WI38 (cell line): Measurements from ENCODE around the gene AARSD1.
"Not testable (repeated sequence)": the region's sequence is repeated elsewhere in the genome, so short reads cannot be mapped to it uniquely, and the experiment has no call there.

ENCODE experiments used
- H3K4me3 ChIP-seq: 2 replicates; pipeline ENCODE4 v1.5.1; 2011; ENCODE audit warnings: low read depth, mild to moderate bottlenecking, control low read depth, low read length
- CTCF ChIP-seq: IDR thresholded peaks from 2 replicates; pipeline ENCODE4 v1.5.1; 2012; ENCODE audit warnings: low read depth, mild to moderate bottlenecking, control low read depth, low read length

The AARSD1 gene

GRCh38 chr17:42999003-42999525, 34.8 kb upstream of the AARSD1 start:
- H3K4me3 ChIP-seq: peak overlapping the region; percentile 98
- no peak for TF ChIP-seq CTCF

GRCh38 chr17:42997984-42998938, 34.0 kb upstream of the AARSD1 start, which contains the start of gene RPL27:
Gene RPL27 (plus strand): TSS chr17:42998419. CDS start chr17:42998751, 332 bp downstream.
- H3K4me3 ChIP-seq: peak within 1 kb of the TSS; percentile 98
- TF ChIP-seq CTCF: peak; percentile 87

- TF ChIP-seq CTCF: no peak
- H3K4me3 ChIP-seq: peak overlapping the region; percentile 39
Measured at GRCh38 chr17:42997390-42997983, 33.2 kb upstream of the AARSD1 start.

- not testable (repeated sequence) for H3K4me3 ChIP-seq
Measured at GRCh38 chr17:42993913-42994312, 29.7 kb upstream of the AARSD1 start.

DNA sequence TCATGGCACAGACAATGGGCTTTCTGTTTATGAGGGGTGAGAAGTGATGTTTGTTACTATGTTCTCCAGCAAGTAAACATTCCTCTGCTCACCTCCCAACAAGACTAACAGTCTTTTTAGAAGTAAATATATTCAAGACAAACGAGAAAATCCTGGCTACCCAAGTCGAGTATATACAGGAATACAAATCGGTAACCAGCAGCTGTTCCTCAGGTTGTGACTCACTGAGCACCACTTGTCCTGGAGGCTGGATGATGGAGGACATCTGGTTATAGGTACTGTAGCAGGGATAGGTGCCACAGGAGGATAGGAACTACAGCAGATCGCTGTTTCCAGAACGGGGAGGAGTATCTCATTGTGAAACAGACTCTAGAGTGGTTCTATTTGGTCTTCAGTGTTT, 28.6 kb upstream of the AARSD1 start:
- no peak for TF ChIP-seq CTCF

DNA sequence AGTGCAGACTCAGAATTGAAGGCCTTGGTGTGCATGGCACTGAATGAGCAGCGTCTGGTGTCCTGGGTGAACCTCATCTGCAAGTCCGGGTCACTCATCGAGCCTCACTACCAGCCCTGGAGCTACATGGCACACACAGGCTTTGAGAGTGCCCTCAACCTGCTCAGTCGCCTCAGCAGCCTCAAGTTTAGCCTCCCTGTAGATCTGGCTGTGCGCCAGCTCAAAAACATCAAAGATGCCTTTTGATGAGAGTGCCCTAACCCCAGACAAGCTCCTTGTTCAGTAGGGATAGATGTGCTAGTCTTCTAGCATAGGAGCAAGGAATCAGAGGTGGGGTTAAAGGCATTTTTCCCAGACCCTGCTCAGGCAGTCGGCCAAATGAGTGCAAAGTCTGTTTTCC, 27.2 kb upstream of the AARSD1 start:
- H3K4me3 ChIP-seq: no peak overlapping the region
- TF ChIP-seq CTCF: no peak

More for the DNA sequence above, 28.6 kb upstream of the AARSD1 start:
- H3K4me3 ChIP-seq: no peak overlapping the region

DNA sequence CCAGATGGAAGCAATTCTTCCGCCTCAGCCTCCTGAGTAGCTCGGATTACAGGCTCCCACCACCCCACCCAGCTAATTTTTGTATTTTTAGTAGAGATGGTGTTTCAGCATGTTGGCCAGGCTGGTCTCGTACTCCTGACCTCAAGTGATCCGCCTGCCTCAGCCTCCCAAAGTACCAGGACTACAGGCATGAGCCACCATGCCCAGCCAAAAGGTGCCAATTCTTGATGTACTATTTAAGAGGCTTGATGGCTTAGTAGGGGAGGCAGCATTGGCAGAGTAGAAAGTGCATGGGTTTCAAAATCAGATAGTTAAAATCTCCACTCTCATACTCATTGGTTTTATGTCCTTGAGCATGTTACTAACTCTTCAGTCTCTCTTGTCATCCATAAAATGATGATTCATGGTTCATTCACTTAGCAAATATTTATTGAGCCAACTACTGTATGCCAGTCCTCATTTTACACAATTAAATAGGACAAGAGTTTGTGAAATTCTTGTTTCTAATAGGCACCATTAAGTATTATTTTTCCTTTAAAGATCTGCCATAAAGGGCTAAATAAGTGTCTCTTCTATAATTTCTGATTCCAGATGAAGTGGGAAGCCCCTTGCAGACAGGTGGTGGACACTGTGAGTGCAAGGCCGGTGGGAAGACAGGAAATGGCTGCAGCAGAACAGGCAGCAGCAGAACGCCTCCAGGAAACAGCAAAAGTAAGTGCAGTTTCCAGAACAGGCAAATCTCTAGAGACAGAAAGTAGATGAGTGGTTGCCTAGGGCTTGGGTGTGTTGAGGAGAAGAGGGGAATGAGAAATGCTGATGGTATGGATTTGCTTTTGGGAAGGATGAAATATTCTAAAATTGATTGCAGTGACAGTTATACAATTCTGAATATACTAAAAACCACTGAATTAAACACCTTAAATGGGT, 25.7 kb upstream of the AARSD1 start:
- no peak for TF ChIP-seq CTCF

More for the DNA sequence above, 25.7 kb upstream of the AARSD1 start:
- H3K4me3 ChIP-seq: no peak overlapping the region
